ENCODE measurements around the gene PCDHB8.
"Not testable (repeated sequence)": the region's sequence is repeated elsewhere in the genome, so short reads cannot be mapped to it uniquely, and the experiment has no call there.

DNA sequence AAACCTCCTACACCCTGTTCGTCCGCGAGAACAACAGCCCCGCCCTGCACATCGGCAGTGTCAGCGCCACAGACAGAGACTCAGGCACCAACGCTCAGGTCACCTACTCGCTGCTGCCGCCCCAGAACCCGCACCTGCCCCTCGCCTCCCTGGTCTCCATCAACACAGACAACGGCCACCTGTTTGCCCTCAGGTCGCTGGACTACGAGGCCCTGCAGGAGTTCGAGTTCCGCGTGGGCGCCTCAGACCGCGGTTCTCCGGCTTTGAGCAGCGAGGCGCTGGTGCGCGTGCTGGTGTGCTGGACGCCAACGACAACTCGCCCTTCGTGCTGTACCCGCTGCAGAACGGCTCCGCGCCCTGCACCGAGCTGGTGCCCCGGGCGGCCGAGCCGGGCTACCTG, 20.2 kb upstream of the PCDHB8 start:
- not testable (repeated sequence) for TF ChIP-seq POLR2A (IDR thresholded peaks at IDR 0.05)
- TF ChIP-seq, protein P1, sequence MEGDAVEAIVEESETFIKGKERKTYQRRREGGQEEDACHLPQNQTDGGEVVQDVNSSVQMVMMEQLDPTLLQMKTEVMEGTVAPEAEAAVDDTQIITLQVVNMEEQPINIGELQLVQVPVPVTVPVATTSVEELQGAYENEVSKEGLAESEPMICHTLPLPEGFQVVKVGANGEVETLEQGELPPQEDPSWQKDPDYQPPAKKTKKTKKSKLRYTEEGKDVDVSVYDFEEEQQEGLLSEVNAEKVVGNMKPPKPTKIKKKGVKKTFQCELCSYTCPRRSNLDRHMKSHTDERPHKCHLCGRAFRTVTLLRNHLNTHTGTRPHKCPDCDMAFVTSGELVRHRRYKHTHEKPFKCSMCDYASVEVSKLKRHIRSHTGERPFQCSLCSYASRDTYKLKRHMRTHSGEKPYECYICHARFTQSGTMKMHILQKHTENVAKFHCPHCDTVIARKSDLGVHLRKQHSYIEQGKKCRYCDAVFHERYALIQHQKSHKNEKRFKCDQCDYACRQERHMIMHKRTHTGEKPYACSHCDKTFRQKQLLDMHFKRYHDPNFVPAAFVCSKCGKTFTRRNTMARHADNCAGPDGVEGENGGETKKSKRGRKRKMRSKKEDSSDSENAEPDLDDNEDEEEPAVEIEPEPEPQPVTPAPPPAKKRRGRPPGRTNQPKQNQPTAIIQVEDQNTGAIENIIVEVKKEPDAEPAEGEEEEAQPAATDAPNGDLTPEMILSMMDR (IDR thresholded peaks at IDR 0.05), result not testable (repeated sequence)
